Fibroblast of lung (primary cell): ENCODE measurements around the gene MCTP1. TPM values are rescaled to one million over a fixed set of nuclear protein-coding genes. Genes with fewer than 3 reads are reported as not detected.

ENCODE experiments used
- DNase-seq, 2 donors: peaks; one replicate each; pipeline versions ENCODE4 v3.0.0 to v3.0.0-alpha.2; 2010; ENCODE audit warnings: low read depth in 2 of 2
- H2AFZ ChIP-seq: 2 replicates; pipeline ENCODE4 v1.5.1; 2012; ENCODE audit warnings: low read length, control low read depth, inconsistent platforms
- H3K27ac ChIP-seq: 2 replicates; pipeline ENCODE4 v1.5.1; 2011; ENCODE audit warnings: low read length, control low read depth; ENCODE audit not compliant: insufficient read depth
- H3K27me3 ChIP-seq: 2 replicates; pipeline ENCODE4 v1.5.1; 2011; ENCODE audit warnings: mild to moderate bottlenecking, low read length; ENCODE audit not compliant: control insufficient read depth, insufficient read depth
- H3K36me3 ChIP-seq: 2 replicates; pipeline ENCODE4 v1.5.1; 2011; ENCODE audit warnings: low read length; ENCODE audit not compliant: control insufficient read depth, insufficient read depth
- H3K4me1 ChIP-seq: 2 replicates; pipeline ENCODE4 v1.5.1; 2011; ENCODE audit warnings: low read length; ENCODE audit not compliant: control insufficient read depth, insufficient read depth; ENCODE audit errors: extremely low read depth
- H3K4me2 ChIP-seq: 2 replicates; pipeline ENCODE4 v1.5.1; 2011; ENCODE audit warnings: low read length, control low read depth; ENCODE audit not compliant: insufficient read depth; ENCODE audit errors: extremely low read depth
- H3K4me3 ChIP-seq, 4 experiments: fragments of 200-600 bp in 1 of 4; sonication (generic) in 1 of 4; replicated peaks in 1 of 4; 2 replicates each; pipeline ENCODE4 v1.5.1; 2011 to 2016; ENCODE audit warnings: low read length in 4 of 4, low read depth in 3 of 4, mild to moderate bottlenecking in 3 of 4, control low read depth in 2 of 4, inconsistent platforms in 1 of 4, mixed read lengths in 1 of 4; ENCODE audit not compliant: insufficient read depth in 1 of 4; ENCODE audit errors: control extremely low read depth in 1 of 4
- H3K79me2 ChIP-seq: 2 replicates; pipeline ENCODE4 v1.5.1; 2012; ENCODE audit warnings: mild to moderate bottlenecking, low read length, inconsistent platforms; ENCODE audit not compliant: control insufficient read depth, insufficient read depth
- H3K9ac ChIP-seq: 2 replicates; pipeline ENCODE4 v1.5.1; 2011; ENCODE audit warnings: mild to moderate bottlenecking, low read length, control low read depth; ENCODE audit not compliant: insufficient read depth
- H3K9me3 ChIP-seq: 2 replicates; pipeline ENCODE4 v1.5.1; 2012; ENCODE audit warnings: low read depth, low read length; ENCODE audit not compliant: control insufficient read depth, insufficient read depth
- H4K20me1 ChIP-seq: 2 replicates; pipeline ENCODE4 v1.5.1; 2011; ENCODE audit warnings: low read length; ENCODE audit not compliant: control insufficient read depth, insufficient read depth; ENCODE audit errors: extremely low read depth
- CTCF ChIP-seq, 2 donors: IDR thresholded peaks in 1 of 2; conservative IDR thresholded peaks in 1 of 2; 1 replicate in 1 of 2; 2 replicates in 1 of 2; pipeline ENCODE4 v1.5.1; 2011 to 2012; ENCODE audit warnings: low read length in 2 of 2, control low read depth in 1 of 2, inconsistent platforms in 1 of 2, low read depth in 1 of 2, mild to moderate bottlenecking in 1 of 2
- EZH2 ChIP-seq: IDR thresholded peaks from 2 replicates; pipeline ENCODE4 v1.5.1; 2012; ENCODE audit warnings: low read length, control low read depth, mild to moderate bottlenecking; ENCODE audit errors: missing control alignments
- polyA plus RNA-seq, 2 donors: library from polyadenylated mRNA; depleted of rRNA in 1 of 2; stranded (reverse) in 1 of 2; unstranded in 1 of 2; fragments of >200 nt; gene quantifications; 2 replicates each; pipeline ENCODE4 v1.2.1, GENCODE V29; 2011 to 2012; ENCODE audit warnings: missing spikeins in 1 of 2
- total RNA-seq: library from RNA; depleted of rRNA; stranded (reverse); fragments of >200 nt; gene quantifications from 2 replicates; pipeline ENCODE4 v1.2.1, GENCODE V29; 2014

Gene MCTP1
- total and polyA plus RNA-seq, 2 donors (not counting 1 experiment from before 2014, with no cell fraction given): 0.78 to 7.9 TPM

- Histone ChIP-seq H3K79me2 (no peaks in the 10 kb centered on the region), H3K27ac (no peak overlapping the region), H3K9ac (no peak overlapping the region), H3K4me2 (no peak overlapping the region), H2AFZ (no peak overlapping the region), H3K4me3 (no peak overlapping the region), H4K20me1 (no peaks in the 10 kb centered on the region), H3K4me1 (no peaks in the 10 kb centered on the region), H3K27me3 (no peaks in the 10 kb centered on the region), H3K36me3 (no peaks in the 10 kb centered on the region), H3K9me3 (no peaks in the 10 kb centered on the region)
- no peak for DNase-seq
- TF ChIP-seq EZH2: no peak
- TF ChIP-seq CTCF (conservative IDR thresholded peaks at IDR 0.05 in 1 of 2, IDR thresholded peaks at IDR 0.05 in 1 of 2; ENCODE audit: low read depth in 1 of 2, low read length in 2 of 2): no peak
Observed at GRCh38 chr5:94891972-94892371, 392.9 kb downstream of the MCTP1 start.

GRCh38 chr5:94891565-94891964 is 393.3 kb downstream of the MCTP1 start:
- no peak for DNase-seq
- Histone ChIP-seq H3K79me2 (no peaks in the 10 kb centered on the region), H3K4me1 (no peaks in the 10 kb centered on the region), H3K4me3 (no peak overlapping the region), H3K9me3 (no peaks in the 10 kb centered on the region), H2AFZ (no peak overlapping the region), H4K20me1 (no peaks in the 10 kb centered on the region), H3K36me3 (no peaks in the 10 kb centered on the region), H3K9ac (no peak overlapping the region), H3K4me2 (no peak overlapping the region), H3K27me3 (no peaks in the 10 kb centered on the region), H3K27ac (no peak overlapping the region)
- TF ChIP-seq EZH2 (no peak), CTCF (conservative IDR thresholded peaks at IDR 0.05 in 1 of 2, IDR thresholded peaks at IDR 0.05 in 1 of 2; ENCODE audit: low read depth in 1 of 2, low read length in 2 of 2) (no peak)

- H3K4me2 ChIP-seq: no peak overlapping the region
- no peaks in the 10 kb centered on the region for H3K9me3 ChIP-seq
- no peaks in the 10 kb centered on the region for H4K20me1 ChIP-seq
- no peak overlapping the region for H2AFZ ChIP-seq
- no peak overlapping the region for H3K27ac ChIP-seq
- H3K4me1 ChIP-seq: no peaks in the 10 kb centered on the region
- no peak overlapping the region for H3K9ac ChIP-seq
- H3K79me2 ChIP-seq: no peaks in the 10 kb centered on the region
- DNase-seq: peak in 1 of 2 donors; percentile 34
- TF ChIP-seq EZH2 (no peak), CTCF (conservative IDR thresholded peaks at IDR 0.05 in 1 of 2, IDR thresholded peaks at IDR 0.05 in 1 of 2; ENCODE audit: low read depth in 1 of 2, low read length in 2 of 2) (no peak)
- no peak overlapping the region for H3K4me3 ChIP-seq
- no peaks in the 10 kb centered on the region for H3K27me3 ChIP-seq
- no peaks in the 10 kb centered on the region for H3K36me3 ChIP-seq
Observed at GRCh38 chr5:94890907-94891306, 394.0 kb downstream of the MCTP1 start.
